ENCODE results near the gene SPEM2. TPM values are rescaled to one million over a fixed set of nuclear protein-coding genes. Genes with fewer than 3 reads are reported as not detected.

SPEM2 gene
- total RNA-seq, 1 donor from 2014 or later = not detected

DNA sequence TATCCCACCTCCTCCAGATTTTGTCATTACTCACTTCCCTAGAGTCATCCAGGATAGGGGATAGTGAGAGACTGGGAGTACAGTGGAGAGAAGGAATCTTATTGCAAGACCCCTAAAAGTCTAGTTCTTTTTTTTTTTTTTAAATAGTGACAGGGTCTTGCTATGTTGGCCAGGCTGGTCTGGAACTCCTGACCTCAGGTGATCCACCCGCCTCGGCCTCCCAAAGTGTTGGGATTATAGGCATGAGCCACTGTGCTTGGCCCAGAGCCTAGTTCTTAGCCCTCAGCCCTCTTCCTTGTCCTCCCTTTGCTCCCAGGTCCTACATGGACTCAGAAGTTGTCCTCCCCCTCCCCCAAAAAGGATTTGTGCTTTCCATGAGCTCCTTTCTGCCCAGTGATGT lies 16.7 kb downstream of the SPEM2 start:
- Mint-ChIP-seq H3K27me3 (ENCODE audit: insufficient read depth, low read depth) (peaks cover 22% of the 10 kb centered on the region), H3K9me3 (no peaks in the 10 kb centered on the region), H3K4me3 (peak overlapping the region; percentile 74), H3K27ac (no peak overlapping the region), H3K4me1 (peaks cover 55% of the 10 kb centered on the region), H3K36me3 (no peaks in the 10 kb centered on the region)
- no peak for DNase-seq (ENCODE audit: low spot score)
- H3K27ac ChIP-seq = no peak overlapping the region
- no peak overlapping the region for H3K4me2 ChIP-seq
- H3F3A ChIP-seq (ENCODE audit: low read depth) = peaks cover 47% of the 10 kb centered on the region
- TF ChIP-seq EZH2phosphoT487 (IDR thresholded peaks at IDR 0.05) (no peak), EZH2 (IDR thresholded peaks at IDR 0.05) (no peak)
- TF ChIP-seq, protein P1, sequence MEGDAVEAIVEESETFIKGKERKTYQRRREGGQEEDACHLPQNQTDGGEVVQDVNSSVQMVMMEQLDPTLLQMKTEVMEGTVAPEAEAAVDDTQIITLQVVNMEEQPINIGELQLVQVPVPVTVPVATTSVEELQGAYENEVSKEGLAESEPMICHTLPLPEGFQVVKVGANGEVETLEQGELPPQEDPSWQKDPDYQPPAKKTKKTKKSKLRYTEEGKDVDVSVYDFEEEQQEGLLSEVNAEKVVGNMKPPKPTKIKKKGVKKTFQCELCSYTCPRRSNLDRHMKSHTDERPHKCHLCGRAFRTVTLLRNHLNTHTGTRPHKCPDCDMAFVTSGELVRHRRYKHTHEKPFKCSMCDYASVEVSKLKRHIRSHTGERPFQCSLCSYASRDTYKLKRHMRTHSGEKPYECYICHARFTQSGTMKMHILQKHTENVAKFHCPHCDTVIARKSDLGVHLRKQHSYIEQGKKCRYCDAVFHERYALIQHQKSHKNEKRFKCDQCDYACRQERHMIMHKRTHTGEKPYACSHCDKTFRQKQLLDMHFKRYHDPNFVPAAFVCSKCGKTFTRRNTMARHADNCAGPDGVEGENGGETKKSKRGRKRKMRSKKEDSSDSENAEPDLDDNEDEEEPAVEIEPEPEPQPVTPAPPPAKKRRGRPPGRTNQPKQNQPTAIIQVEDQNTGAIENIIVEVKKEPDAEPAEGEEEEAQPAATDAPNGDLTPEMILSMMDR (IDR thresholded peaks at IDR 0.05) = no peak
- H3K9me3 ChIP-seq (ENCODE audit: low read depth) = no peaks in the 10 kb centered on the region
- H3K9ac ChIP-seq = no peak overlapping the region
- H3K4me1 ChIP-seq = peaks cover 28% of the 10 kb centered on the region
- no peaks in the 10 kb centered on the region for H3K36me3 ChIP-seq
- no peak overlapping the region for H3K4me3 ChIP-seq
- H4K20me1 ChIP-seq (ENCODE audit: low read depth) = no peaks in the 10 kb centered on the region
- H2AFZ ChIP-seq (replicated peaks) = no peak overlapping the region
- H3K27me3 ChIP-seq = peaks cover 61% of the 10 kb centered on the region
- H3K79me2 ChIP-seq (ENCODE audit: low read depth) = no peaks in the 10 kb centered on the region

DNA sequence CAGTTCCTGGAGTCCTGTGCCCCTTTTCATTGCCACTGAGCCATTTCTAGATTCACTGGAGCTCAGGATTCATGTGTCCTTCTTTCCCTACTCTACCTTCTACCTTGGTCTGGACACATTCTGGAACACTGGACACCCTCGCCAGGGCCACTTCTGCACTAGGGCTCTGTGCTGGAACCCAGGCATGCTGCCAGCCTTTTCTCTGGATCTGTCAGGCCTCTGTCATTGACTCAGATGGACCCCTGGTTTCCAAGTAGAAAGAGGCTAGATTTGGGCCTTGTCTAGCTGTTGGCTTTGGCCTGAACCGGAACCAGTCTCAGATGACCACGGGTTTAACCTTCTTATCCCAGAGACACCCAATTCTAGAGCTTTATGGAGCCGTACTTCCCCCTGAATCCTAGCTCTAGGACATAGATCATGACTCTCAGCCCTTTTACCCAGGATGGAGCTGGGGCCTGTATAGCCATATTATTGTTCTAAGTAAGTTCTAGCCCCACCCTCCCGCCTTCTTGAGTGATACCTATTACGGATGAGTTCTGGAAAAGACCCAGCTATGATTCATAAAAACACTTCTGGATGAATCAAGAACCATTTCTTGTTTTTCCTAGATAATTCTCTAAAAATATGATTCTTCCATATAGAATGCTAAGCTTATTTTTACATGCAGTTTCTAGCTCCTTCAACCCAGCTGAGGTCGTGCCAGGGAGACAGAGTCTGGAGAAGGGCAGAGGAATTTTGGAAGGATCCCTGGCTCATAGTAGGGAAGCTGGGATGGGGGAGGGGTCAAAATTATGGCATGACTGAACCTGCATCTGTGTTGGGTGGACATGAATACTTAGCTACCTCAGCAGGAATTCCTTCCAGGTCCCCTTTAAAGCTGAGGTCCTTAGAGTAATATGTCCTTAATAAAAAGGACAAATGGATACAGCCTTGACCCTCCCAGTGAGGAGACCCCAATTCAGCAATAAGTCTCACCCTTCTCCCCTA lies 18.4 kb downstream of the SPEM2 start:
- H3K27me3 ChIP-seq = peaks cover 49% of the 10 kb centered on the region
- H3K4me2 ChIP-seq = no peak overlapping the region
- Mint-ChIP-seq H3K4me1 (peaks cover 50% of the 10 kb centered on the region), H3K27ac (no peak overlapping the region), H3K27me3 (ENCODE audit: insufficient read depth, low read depth) (peaks cover 15% of the 10 kb centered on the region), H3K4me3 (peak overlapping the region; percentile 79), H3K9me3 (peaks cover 3% of the 10 kb centered on the region), H3K36me3 (no peaks in the 10 kb centered on the region)
- no peak overlapping the region for H3K9ac ChIP-seq
- H3K9me3 ChIP-seq (ENCODE audit: low read depth) = no peaks in the 10 kb centered on the region
- no peaks in the 10 kb centered on the region for H3K36me3 ChIP-seq
- TF ChIP-seq, protein P1 (IDR thresholded peaks at IDR 0.05) = no peak
- TF ChIP-seq EZH2phosphoT487 (IDR thresholded peaks at IDR 0.05) = no peak
- TF ChIP-seq EZH2 (IDR thresholded peaks at IDR 0.05) = no peak
- no peaks in the 10 kb centered on the region for H3K79me2 ChIP-seq (ENCODE audit: low read depth)
- peaks cover 31% of the 10 kb centered on the region for H3F3A ChIP-seq (ENCODE audit: low read depth)
- no peak overlapping the region for H3K4me3 ChIP-seq
- no peak for DNase-seq (ENCODE audit: low spot score)
- no peak overlapping the region for H3K27ac ChIP-seq
- peaks cover 15% of the 10 kb centered on the region for H3K4me1 ChIP-seq
- H4K20me1 ChIP-seq (ENCODE audit: low read depth) = no peaks in the 10 kb centered on the region
- no peak overlapping the region for H2AFZ ChIP-seq (replicated peaks)

DNA sequence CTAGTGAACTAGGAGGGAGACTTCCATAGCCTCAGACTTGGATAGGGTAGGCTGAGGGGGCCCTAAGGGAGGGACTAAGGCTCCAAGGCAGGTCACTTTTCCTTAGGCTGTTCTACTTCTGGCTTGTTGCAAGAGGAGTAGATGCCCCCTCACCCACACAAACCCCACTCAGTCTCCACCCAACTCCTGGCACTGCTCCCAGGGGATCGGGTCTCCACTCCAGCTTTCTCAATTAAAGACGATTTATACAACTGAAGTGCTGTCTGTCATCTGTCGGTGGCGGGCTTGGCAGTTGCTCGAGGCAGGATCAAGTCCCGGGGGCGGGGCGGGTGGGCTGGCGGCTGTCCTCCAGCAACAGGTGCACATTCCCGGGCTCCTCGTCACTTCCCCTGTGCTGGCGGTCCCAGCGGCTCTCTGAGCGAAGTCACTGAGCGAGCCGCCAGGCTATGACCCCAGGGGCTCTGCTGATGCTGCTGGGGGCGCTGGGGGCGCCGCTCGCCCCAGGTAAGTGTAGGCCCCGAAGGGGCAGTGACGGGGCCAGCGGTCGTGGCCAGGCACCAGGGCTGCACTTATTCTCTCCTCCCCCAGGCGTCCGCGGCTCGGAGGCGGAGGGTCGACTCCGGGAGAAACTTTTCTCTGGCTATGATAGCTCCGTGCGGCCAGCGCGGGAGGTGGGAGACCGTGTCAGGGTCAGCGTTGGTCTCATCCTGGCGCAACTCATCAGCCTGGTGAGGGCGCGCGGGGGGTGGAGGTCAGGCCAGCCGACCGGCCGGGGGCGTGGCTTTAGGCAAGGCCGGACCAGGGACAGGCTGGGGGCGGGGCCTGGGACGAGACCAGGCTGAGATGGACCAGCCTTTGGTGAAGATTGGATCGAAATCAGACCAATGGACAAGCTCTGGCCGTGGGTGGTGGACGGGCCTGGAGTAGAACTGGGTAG lies 19.5 kb downstream of the SPEM2 start, which contains the start of gene CHRNB1:
Gene CHRNB1 (plus strand): TSS at position 380 of the 937 bp plus-strand sequence. CDS start 67 bp downstream, at position 447.
- Histone ChIP-seq H3K27ac (no peak within 1 kb of the TSS), H3K79me2 (ENCODE audit: low read depth) (no peaks in the 10 kb centered on the region), H3K27me3 (peaks cover 37% of the 10 kb centered on the region), H2AFZ (replicated peaks) (peak within 1 kb of the TSS; percentile 99), H3K4me3 (peak within 1 kb of the TSS; percentile 71), H3K36me3 (no peaks in the 10 kb centered on the region), H4K20me1 (ENCODE audit: low read depth) (no peaks in the 10 kb centered on the region), H3K4me1 (peaks cover 9% of the 10 kb centered on the region), H3K4me2 (peak within 1 kb of the TSS; percentile 98), H3F3A (ENCODE audit: low read depth) (peaks cover 28% of the 10 kb centered on the region), H3K9ac (no peak within 1 kb of the TSS), H3K9me3 (ENCODE audit: low read depth) (no peaks in the 10 kb centered on the region)
- Mint-ChIP-seq H3K27ac (peak within 1 kb of the TSS; percentile 91), H3K4me1 (peaks cover 46% of the 10 kb centered on the region), H3K9me3 (peaks cover 4% of the 10 kb centered on the region), H3K27me3 (ENCODE audit: insufficient read depth, low read depth) (peaks cover 10% of the 10 kb centered on the region), H3K36me3 (no peaks in the 10 kb centered on the region), H3K4me3 (peak within 1 kb of the TSS; percentile 87)
- TF ChIP-seq EZH2phosphoT487 (IDR thresholded peaks at IDR 0.05) = no peak
- no peak for TF ChIP-seq EZH2 (IDR thresholded peaks at IDR 0.05)
- TF ChIP-seq, protein P1 (IDR thresholded peaks at IDR 0.05) = peak; percentile 28
- peak; percentile 96 for DNase-seq (ENCODE audit: low spot score)

All from neural progenitor cell (in vitro differentiated cells).